ENCODE measurements around the gene PLPP3. TPM values are rescaled to one million over a fixed set of nuclear protein-coding genes. Genes with fewer than 3 reads are reported as not detected.

Gene PLPP3
- total RNA-seq, 2 donors from 2014 or later: 83.1 to 94.1 TPM

GRCh38 chr1:56539520-56539931 lies 39.8 kb downstream of the PLPP3 start:
- TF ChIP-seq, protein P1, sequence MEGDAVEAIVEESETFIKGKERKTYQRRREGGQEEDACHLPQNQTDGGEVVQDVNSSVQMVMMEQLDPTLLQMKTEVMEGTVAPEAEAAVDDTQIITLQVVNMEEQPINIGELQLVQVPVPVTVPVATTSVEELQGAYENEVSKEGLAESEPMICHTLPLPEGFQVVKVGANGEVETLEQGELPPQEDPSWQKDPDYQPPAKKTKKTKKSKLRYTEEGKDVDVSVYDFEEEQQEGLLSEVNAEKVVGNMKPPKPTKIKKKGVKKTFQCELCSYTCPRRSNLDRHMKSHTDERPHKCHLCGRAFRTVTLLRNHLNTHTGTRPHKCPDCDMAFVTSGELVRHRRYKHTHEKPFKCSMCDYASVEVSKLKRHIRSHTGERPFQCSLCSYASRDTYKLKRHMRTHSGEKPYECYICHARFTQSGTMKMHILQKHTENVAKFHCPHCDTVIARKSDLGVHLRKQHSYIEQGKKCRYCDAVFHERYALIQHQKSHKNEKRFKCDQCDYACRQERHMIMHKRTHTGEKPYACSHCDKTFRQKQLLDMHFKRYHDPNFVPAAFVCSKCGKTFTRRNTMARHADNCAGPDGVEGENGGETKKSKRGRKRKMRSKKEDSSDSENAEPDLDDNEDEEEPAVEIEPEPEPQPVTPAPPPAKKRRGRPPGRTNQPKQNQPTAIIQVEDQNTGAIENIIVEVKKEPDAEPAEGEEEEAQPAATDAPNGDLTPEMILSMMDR (IDR thresholded peaks at IDR 0.05): no peak
- Histone ChIP-seq H3K27me3 (no peaks in the 10 kb centered on the region), H3K27ac (peak overlapping the region; percentile 54 to 74), H3K4me1 (peaks cover 0 to 78% of the 10 kb centered on the region in 2 donors), H3K36me3 (peaks cover 16% of the 10 kb centered on the region), H3K9me3 (no peaks in the 10 kb centered on the region), H3K4me3 (no peak overlapping the region)
- DNase-seq (ENCODE audit: low spot score): no peak

DNA sequence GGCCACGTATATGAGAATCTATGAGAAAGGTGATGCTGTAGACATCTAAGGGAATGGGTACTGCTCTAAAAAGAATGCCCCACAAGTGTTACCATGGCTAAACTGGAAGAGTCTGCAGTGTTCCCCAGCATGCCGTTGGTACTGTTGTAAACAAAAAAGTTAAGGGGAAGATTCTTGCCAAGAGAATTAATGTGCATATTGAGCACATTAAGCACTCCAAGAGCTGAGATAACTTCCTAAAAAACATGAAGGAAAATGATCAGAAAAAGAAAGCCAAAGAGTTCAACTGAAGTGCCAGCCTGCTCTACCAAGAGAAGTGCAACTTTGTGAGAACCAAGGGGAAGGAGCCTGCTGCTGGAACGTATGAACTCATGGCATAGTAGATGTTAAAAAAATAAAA lies 40.8 kb downstream of the PLPP3 start:
- Histone ChIP-seq H3K9me3 (no peaks in the 10 kb centered on the region), H3K4me3 (no peak overlapping the region), H3K27me3 (no peaks in the 10 kb centered on the region), H3K36me3 (peaks cover 26% of the 10 kb centered on the region), H3K4me1 (peaks cover 0 to 87% of the 10 kb centered on the region in 2 donors), H3K27ac (peak overlapping the region; percentile 18 to 78)
- TF ChIP-seq, protein P1 (IDR thresholded peaks at IDR 0.05): no peak
- no peak for DNase-seq (ENCODE audit: low spot score)

DNA sequence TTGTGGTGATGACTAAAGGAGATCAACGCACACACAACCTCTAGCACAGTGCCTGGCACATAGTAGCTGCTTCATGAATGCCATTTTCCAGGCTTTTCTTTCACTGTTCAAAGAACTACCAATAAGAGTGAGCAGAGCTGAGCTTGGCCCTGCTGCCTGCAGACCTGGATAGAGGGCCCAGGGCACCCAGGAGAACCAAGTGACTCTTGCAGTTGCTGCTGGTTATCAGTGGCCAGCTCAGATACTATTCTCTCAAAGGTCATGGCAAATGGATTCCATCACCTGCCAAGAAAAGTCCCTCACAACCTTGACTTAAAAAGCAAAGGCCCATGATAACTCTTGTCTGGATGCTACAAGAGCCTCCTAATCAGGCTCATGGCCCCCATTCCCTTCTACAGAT lies 41.7 kb downstream of the PLPP3 start:
- DNase-seq (ENCODE audit: low spot score): no peak
- H3K27ac ChIP-seq: peak overlapping the region; percentile 18 to 78

DNA sequence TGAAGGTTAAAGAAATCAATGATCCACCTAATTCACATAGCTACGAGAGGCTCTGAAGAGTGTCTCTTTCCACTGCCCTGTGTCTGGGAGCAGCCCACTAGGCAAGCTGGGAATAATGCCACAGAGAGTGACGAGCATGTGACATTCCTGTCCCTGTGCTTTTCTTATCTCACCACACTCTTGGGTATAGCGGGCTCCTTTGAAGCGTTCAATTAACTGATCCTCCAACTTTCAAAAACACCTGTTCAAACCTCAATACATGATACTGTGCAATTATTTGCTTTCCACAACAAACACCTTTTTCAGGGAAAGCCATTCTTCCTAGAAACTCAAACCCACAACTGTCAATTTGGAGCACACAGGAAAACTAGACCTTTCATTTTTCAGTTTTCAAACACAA lies 43.4 kb downstream of the PLPP3 start:
- H3K27me3 ChIP-seq: no peaks in the 10 kb centered on the region
- TF ChIP-seq, protein P1 (IDR thresholded peaks at IDR 0.05): no peak
- peaks cover 0 to 99% of the 10 kb centered on the region in 2 donors for H3K4me1 ChIP-seq
- peaks cover 28% of the 10 kb centered on the region for H3K36me3 ChIP-seq
- H3K9me3 ChIP-seq: no peaks in the 10 kb centered on the region
- no peak for DNase-seq (ENCODE audit: low spot score)
- peak overlapping the region; percentile 65 to 78 for H3K27ac ChIP-seq
- H3K4me3 ChIP-seq: no peak overlapping the region

More for the DNA sequence above, 41.7 kb downstream of the PLPP3 start:
- no peak overlapping the region for H3K4me3 ChIP-seq
- H3K27me3 ChIP-seq: no peaks in the 10 kb centered on the region
- peaks cover 0 to 96% of the 10 kb centered on the region in 2 donors for H3K4me1 ChIP-seq
- peaks cover 28% of the 10 kb centered on the region for H3K36me3 ChIP-seq
- TF ChIP-seq, protein P1 (IDR thresholded peaks at IDR 0.05): no peak
- no peaks in the 10 kb centered on the region for H3K9me3 ChIP-seq

GRCh38 chr1:56535362-56535761 lies 44.0 kb downstream of the PLPP3 start:
- Histone ChIP-seq H3K36me3 (peaks cover 28% of the 10 kb centered on the region), H3K27me3 (no peaks in the 10 kb centered on the region), H3K9me3 (no peaks in the 10 kb centered on the region), H3K27ac (peak overlapping the region; percentile 65 to 78), H3K4me3 (no peak overlapping the region), H3K4me1 (peaks cover 0 to 99% of the 10 kb centered on the region in 2 donors)
- TF ChIP-seq, protein P1 (IDR thresholded peaks at IDR 0.05): no peak
- no peak for DNase-seq (ENCODE audit: low spot score)

- peaks cover 0 to 99% of the 10 kb centered on the region in 2 donors for H3K4me1 ChIP-seq
Measured at GRCh38 chr1:56534130-56534651, 45.2 kb downstream of the PLPP3 start.

More at GRCh38 chr1:56534130-56534651, 45.2 kb downstream of the PLPP3 start:
- Histone ChIP-seq H3K4me3 (no peak overlapping the region), H3K36me3 (peaks cover 28% of the 10 kb centered on the region), H3K9me3 (no peaks in the 10 kb centered on the region), H3K27ac (peak overlapping the region; percentile 65 to 78), H3K27me3 (no peaks in the 10 kb centered on the region)
- DNase-seq (ENCODE audit: low spot score): no peak
- TF ChIP-seq, protein P1 (IDR thresholded peaks at IDR 0.05): no peak

All from right atrium auricular region (tissue), 2 donors.